Activated naive CD8-positive, alpha-beta T cell treated with anti-CD3 and anti-CD28 coated beads, Interleukin-2, amount 10 ng/mL, durations not matched to agents 7 days and 5 days (primary cell): ENCODE results near the gene SLIT3. TPM values are rescaled to one million over a fixed set of nuclear protein-coding genes. Genes with fewer than 3 reads are reported as not detected.

ENCODE experiments used
- ATAC-seq: fragments of 150-1000 bp; cut with Tn5 transposase; one replicate; pipeline ENCODE4 v1.10.0; 2021; ENCODE audit warnings: low read depth, moderate library complexity
- POLR2A ChIA-PET: fragments of 350-600 bp; sonication (Branson Sonifier 250); formaldehyde crosslinking; loops from one replicate; lab custom pipeline; 2021; ENCODE audit warnings: antibody characterized with exemption; lab: Charles Lee
- DNase-seq: peaks from one replicate; pipeline ENCODE4 v3.0.0; 2021
- H3K27ac Mint-ChIP-seq: one replicate; pipeline ENCODE4 v1.8.0; 2022; ENCODE audit warnings: mild to moderate bottlenecking, mixed read lengths
- H3K27me3 Mint-ChIP-seq: one replicate; pipeline ENCODE4 v1.8.0; 2022; ENCODE audit warnings: mild to moderate bottlenecking, moderate library complexity, mixed read lengths
- H3K36me3 Mint-ChIP-seq: one replicate; pipeline ENCODE4 v1.8.0; 2021; ENCODE audit warnings: mild to moderate bottlenecking, mixed read lengths
- H3K4me1 Mint-ChIP-seq: one replicate; pipeline ENCODE4 v1.8.0; 2021; ENCODE audit warnings: mixed read lengths
- H3K4me3 Mint-ChIP-seq: one replicate; pipeline ENCODE4 v1.8.0; 2022; ENCODE audit warnings: mild to moderate bottlenecking, moderate library complexity, mixed read lengths
- H3K9me3 Mint-ChIP-seq: one replicate; pipeline ENCODE4 v1.8.0; 2021; ENCODE audit warnings: mixed read lengths
- total RNA-seq, 2 experiments: library from RNA; stranded (reverse); gene quantifications; one replicate each; pipeline ENCODE4 v1.2.3, GENCODE V29; 2021

Gene SLIT3
- total RNA-seq, 2 experiments from 2014 or later, result not detected

DNA sequence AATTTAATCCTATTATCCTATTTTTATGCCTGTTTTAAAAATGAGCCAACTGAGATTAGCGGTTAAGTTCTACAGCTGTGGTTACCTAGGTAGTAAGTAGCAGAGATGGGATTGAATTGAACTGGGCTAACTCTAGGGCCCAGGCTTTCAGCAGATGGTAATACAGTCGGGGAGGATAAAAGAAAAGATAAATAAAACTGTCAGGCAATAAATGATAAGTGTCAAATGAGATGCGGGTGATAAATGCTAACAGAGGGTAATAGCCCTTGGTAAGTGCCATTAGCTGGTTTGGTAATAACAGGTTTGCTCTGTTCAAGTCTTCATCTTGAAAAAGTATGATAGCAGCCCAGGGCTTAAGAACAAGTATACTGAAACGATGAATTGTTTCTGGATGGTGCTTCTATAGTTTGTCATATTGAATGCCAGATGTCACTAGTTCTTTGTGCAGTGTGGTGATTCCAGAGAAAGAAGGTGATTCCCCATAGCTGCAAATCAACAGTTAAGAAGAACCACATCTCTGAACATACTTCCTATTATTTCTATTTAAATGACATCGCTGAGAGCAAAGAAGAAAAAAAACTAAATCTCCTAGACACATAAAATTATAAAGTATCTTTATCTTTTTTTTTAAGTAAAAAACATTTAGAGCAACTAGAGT is 360.9 kb downstream of the SLIT3 start:
- H3K4me1 Mint-ChIP-seq, result no peaks in the 10 kb centered on the region
- H3K36me3 Mint-ChIP-seq, result no peaks in the 10 kb centered on the region
- no peak overlapping the region for H3K4me3 Mint-ChIP-seq
- ATAC-seq (no peak), DNase-seq (no peak)
- no peak overlapping the region for H3K27ac Mint-ChIP-seq
- H3K9me3 Mint-ChIP-seq, result no peaks in the 10 kb centered on the region
- POLR2A ChIA-PET, result no interaction called here
- H3K27me3 Mint-ChIP-seq, result peaks cover 10% of the 10 kb centered on the region

DNA sequence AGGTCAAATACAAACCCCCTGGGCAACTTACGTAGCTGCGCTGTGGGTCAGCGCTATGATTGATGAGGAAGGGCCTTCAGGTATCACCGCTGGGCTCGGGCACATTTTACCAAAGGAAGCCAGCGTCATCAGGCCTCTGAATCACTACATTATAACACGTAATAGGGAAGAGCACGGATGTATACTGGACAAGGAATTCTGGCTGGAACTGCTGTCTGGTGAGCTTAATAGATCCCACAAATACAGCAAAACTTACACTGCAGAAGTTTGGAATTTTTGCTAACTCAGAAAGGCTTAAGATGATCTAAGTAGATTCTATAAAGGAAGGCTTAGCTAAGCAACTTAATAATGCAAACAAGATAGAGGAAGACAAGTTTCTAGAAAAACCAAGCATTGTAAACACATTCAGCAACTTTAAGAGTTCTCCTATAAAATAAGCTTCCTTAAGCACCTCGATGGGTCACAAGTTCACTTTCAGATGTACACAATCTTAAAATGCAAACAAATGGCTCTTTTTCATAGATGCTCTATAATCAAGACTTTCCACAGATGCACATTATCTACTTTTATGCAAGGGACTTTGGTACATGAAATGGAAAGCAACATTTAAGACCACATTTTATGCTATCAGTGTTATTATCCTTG is 361.7 kb downstream of the SLIT3 start:
- Mint-ChIP-seq H3K9me3 (no peaks in the 10 kb centered on the region), H3K36me3 (no peaks in the 10 kb centered on the region), H3K27me3 (peaks cover 10% of the 10 kb centered on the region), H3K27ac (no peak overlapping the region), H3K4me1 (no peaks in the 10 kb centered on the region), H3K4me3 (no peak overlapping the region)
- DNase-seq (no peak), ATAC-seq (no peak)
- POLR2A ChIA-PET, result no interaction called here

DNA sequence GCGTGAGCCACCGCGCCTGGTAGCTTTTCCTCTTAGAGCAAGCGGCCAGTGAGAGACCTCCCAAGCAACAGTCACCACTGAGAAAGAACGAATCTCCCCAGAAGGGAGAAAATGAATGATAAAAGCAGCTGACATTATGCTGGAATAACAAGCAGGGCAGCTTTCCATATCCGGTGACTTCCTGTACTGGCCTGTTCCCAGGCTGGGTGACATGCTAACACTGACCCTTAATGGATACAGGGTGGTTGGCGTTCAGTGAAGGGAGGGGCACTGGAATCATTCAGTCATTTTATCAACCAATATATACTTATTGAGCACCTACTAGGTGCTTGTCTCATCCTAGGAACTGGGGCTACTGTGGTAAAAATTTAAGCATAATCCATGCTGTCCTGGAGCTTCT is 364.4 kb downstream of the SLIT3 start:
- DNase-seq (no peak), ATAC-seq (no peak)
- peaks cover 14% of the 10 kb centered on the region for H3K27me3 Mint-ChIP-seq
- H3K4me3 Mint-ChIP-seq, result no peak overlapping the region
- POLR2A ChIA-PET, result no interaction called here
- no peaks in the 10 kb centered on the region for H3K4me1 Mint-ChIP-seq
- H3K9me3 Mint-ChIP-seq, result no peaks in the 10 kb centered on the region
- no peaks in the 10 kb centered on the region for H3K36me3 Mint-ChIP-seq
- no peak overlapping the region for H3K27ac Mint-ChIP-seq

DNA sequence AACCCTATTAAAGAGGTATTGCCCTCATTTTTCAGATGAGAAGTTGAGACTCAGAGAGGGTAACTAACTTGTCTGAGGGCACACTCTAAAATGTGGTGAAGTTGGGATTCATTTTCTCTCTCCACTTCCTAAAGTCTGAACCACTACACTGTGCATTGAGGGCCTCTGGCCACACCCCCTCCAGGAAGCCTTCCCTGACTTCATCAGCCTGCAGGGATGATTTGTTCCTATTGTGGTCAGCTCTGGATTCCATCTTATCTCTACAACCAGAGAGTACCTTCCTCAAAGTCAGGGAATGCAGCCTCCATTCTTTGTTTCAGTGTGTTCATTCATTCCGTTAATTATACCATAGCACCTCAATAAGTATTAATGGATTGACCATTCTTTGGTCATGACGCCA is 365.8 kb downstream of the SLIT3 start:
- H3K36me3 Mint-ChIP-seq, result no peaks in the 10 kb centered on the region
- no peaks in the 10 kb centered on the region for H3K9me3 Mint-ChIP-seq
- no peak for DNase-seq
- H3K27me3 Mint-ChIP-seq, result peaks cover 10% of the 10 kb centered on the region
- ATAC-seq, result no peak
- POLR2A ChIA-PET, result no interaction called here
- H3K4me1 Mint-ChIP-seq, result no peaks in the 10 kb centered on the region
- no peak overlapping the region for H3K4me3 Mint-ChIP-seq
- no peak overlapping the region for H3K27ac Mint-ChIP-seq

DNA sequence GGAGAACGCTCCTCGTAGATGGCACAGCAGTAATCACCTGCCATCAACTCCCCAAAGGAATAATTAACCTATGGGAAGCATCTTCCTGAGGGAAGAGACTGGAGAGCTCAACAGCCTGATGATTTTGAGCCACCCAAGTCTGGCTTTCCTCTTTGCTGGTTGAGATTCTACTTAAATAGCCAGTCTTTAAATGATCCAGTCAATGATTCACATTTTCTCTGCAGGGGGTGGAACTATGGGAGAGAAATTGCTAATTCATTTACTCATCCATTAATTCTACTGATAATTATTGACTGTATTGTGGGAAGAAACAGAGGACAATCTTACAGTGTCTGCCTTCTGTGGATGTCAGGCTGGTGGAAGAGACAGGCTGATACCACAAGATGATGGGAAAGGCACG is 366.8 kb downstream of the SLIT3 start:
- Mint-ChIP-seq H3K4me3 (no peak overlapping the region), H3K4me1 (no peaks in the 10 kb centered on the region)

DNA sequence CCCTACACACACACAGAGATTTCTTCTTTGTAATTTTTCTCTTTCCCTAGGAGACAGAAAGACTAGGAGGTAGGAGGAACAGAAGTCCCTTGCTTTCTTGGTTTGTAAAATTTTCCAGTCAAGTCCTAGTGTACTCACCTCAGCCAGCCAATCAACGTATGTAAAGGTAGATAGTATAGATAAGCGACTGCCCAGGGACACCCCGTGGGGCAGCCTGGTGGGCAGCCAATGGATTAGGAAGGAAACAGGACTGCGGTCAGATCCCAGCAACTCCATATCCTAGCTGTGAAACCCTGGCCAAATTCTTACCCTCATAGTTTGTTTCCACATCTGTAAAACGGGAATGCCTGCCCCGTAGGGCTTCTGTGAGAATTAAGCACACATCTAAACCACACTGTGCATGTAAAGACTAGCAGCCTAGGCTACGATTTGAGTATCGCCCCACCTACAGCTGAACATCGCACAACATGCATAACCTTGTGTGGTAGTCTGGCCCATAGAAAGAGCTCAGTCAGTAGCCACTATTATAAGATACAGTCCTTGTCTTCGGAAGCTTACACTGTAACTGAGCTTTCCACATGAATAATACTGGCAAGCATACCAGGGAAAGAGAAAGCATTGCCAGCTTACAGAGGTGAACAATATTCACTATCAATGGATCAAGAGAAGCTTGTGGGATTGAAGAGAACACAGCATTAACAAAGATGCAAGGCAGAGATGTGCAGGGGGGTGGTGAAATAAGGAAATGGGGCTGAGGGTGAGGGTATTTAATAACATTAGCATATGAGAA is 368.3 kb downstream of the SLIT3 start:
- POLR2A ChIA-PET, result no interaction called here
- no peaks in the 10 kb centered on the region for H3K9me3 Mint-ChIP-seq

More for the DNA sequence above, 366.8 kb downstream of the SLIT3 start:
- ATAC-seq, result no peak
- H3K36me3 Mint-ChIP-seq, result no peaks in the 10 kb centered on the region
- H3K27ac Mint-ChIP-seq, result no peak overlapping the region
- POLR2A ChIA-PET, result no interaction called here
- peaks cover 8% of the 10 kb centered on the region for H3K27me3 Mint-ChIP-seq
- DNase-seq, result no peak
- H3K9me3 Mint-ChIP-seq, result no peaks in the 10 kb centered on the region

DNA sequence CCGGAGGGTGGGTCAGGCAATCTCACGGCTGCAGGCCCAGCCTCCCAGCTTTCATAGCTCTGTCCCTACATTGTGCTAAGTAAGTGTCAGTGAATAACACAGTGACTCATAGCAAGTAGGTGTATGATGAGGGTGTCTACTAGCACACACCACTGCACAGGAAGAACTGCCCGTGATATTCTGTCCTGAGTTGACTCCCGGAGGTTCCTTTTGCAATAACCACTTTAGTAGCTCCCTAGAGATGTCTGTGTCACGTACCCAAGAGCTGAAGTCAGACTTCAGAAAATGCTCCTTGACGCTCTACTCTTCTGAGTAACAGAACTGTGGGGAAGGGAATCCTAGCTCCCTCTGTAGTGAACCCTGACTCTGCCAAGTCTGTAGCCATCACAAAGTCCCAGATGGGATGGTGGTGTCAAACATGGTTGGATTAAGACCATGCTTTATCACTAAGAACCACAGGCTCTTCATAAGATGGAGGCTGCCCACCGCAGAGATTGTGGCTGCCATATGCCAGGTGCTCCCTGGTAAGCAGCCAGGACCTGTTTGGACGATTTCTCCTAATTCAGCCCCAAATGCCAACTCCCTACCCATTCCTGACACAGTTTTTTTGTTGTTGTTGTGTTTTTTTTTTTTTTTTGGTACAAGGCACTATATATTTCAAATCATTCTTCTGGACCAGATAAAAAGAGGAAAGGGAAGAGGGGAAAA is 369.1 kb downstream of the SLIT3 start:
- DNase-seq (no peak), ATAC-seq (no peak)
- Mint-ChIP-seq H3K9me3 (no peaks in the 10 kb centered on the region), H3K4me1 (no peaks in the 10 kb centered on the region), H3K4me3 (no peak overlapping the region), H3K27me3 (peaks cover 4% of the 10 kb centered on the region), H3K36me3 (no peaks in the 10 kb centered on the region), H3K27ac (no peak overlapping the region)
- POLR2A ChIA-PET, result no interaction called here

More for the DNA sequence above, 368.3 kb downstream of the SLIT3 start:
- H3K27me3 Mint-ChIP-seq, result peaks cover 6% of the 10 kb centered on the region
- H3K27ac Mint-ChIP-seq, result no peak overlapping the region
- H3K4me1 Mint-ChIP-seq, result no peaks in the 10 kb centered on the region
- no peaks in the 10 kb centered on the region for H3K36me3 Mint-ChIP-seq
- DNase-seq, result no peak
- no peak for ATAC-seq
- no peak overlapping the region for H3K4me3 Mint-ChIP-seq

DNA sequence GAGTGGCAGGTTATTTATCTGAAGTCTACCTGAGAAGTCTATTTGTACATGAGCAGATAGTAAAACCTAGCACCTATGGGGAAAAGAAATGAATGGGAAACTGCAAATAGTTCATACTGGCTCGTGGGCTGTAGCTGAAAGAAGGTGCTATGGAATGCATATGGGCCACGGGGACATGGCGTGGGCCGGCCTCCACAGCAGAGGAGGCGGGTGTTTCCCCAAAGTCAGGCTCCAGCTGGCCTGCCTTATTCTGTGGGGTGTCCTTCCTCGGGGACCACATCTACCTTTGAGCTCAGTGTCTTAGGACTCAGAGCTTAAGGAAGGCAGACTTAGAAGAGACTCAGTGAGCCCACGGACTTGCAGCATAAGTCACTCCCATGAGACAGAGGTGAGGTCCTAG is 371.3 kb downstream of the SLIT3 start:
- Mint-ChIP-seq H3K4me3 (no peak overlapping the region), H3K4me1 (no peaks in the 10 kb centered on the region), H3K9me3 (no peaks in the 10 kb centered on the region), H3K36me3 (no peaks in the 10 kb centered on the region), H3K27ac (no peak overlapping the region), H3K27me3 (peaks cover 4% of the 10 kb centered on the region)
- DNase-seq, result no peak
- ATAC-seq, result no peak
- POLR2A ChIA-PET, result no interaction called here

DNA sequence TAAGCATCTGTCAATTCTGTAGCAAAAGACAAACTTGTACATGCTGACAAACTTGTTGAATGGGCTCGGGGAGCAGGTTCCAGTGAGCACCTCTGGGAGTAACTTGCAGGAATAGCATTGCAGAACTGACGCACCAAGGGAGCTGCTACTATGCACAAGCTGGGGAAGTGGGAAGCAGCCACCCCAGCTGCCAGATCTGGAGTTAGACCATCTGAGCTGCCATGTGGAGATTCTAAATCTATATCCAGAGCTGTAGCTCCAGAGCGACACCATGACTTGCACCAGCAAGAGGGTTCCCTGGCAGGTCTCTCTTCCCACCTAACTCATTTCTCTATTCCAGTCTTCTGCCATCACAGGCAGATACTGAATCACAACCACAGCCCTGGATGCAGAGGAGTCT is 375.8 kb downstream of the SLIT3 start:
- Mint-ChIP-seq H3K4me1 (no peaks in the 10 kb centered on the region), H3K36me3 (no peaks in the 10 kb centered on the region), H3K27ac (no peak overlapping the region), H3K9me3 (no peaks in the 10 kb centered on the region), H3K4me3 (no peak overlapping the region), H3K27me3 (peaks cover 20% of the 10 kb centered on the region)
- POLR2A ChIA-PET, result no interaction called here
- ATAC-seq (no peak), DNase-seq (no peak)

DNA sequence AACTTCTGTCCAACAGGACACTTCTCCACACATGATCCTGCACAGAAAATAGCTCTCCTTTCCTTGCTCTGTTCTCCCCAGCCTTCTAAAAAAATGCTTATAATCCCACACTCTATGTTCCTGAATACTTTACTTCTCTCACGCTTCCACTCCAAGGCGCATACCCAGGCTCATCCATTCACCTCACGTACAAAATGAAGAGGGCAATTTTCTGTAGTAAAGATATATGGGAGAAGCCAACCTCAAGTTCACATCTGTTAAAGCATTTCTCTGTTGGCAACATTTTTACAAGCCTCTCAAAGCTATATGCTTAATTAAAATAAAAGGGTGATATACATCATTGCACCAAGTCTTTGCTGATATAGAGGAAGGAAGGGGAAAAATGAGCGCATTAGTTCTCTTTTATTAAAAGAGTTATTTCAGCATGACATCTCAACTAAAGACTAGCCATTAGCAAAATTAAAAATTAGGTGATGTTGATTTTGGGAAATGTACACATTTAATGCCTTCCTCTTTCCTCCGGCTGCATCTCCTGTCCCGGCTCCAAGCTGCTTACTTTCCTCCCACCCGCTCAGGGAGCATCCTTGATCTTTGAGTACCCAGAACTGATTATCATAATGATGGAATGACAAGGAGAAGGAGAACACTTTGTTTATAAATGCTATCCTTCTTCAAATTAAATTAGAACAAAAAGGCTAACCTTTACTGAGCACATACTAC is 379.6 kb downstream of the SLIT3 start:
- H3K27ac Mint-ChIP-seq, result no peak overlapping the region
- H3K9me3 Mint-ChIP-seq, result no peaks in the 10 kb centered on the region
- peaks cover 40% of the 10 kb centered on the region for H3K27me3 Mint-ChIP-seq
- ATAC-seq, result no peak
- DNase-seq, result no peak
- POLR2A ChIA-PET, result no interaction called here
- no peak overlapping the region for H3K4me3 Mint-ChIP-seq
- H3K36me3 Mint-ChIP-seq, result no peaks in the 10 kb centered on the region
- H3K4me1 Mint-ChIP-seq, result no peaks in the 10 kb centered on the region

DNA sequence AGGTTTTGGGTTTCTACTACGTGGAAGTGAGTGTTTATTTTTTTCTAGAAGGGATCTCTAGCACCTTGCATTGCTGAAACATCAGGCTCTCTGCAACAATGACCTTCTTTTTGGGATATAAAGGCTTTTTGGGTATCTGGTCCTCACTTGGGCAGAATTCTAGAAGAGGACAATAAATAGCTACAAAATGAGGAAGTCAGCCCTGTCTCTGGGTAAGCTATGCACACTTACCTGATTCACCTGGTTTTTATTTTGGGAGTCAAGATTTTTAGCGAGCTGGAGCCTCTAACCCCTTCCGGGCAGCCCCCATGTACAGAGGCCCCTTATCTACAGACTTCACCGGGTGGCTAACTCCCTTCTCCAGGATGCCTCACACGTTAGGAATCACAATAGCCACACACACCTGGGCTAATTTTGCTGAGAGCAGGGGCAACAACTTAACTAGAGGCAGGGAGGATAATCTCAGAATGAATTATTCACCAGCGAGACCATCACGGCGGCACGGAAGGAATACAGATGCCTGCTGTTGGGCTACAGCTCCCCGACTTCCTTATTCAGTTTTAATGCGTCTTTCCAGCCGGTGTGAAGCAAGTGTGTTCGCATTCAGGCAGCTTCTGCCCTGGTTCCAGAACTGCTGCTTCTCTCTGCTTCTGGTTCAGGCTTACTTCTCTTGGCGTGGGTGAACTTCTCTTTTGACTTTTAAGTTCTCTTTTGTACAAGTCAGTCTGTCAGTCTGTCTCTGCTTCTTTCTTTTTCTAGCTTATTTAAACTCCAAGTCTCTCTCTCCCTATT is 380.7 kb downstream of the SLIT3 start:
- no peak for ATAC-seq
- H3K27ac Mint-ChIP-seq, result no peak overlapping the region
- no peak overlapping the region for H3K4me3 Mint-ChIP-seq
- no peaks in the 10 kb centered on the region for H3K4me1 Mint-ChIP-seq
- POLR2A ChIA-PET, result no interaction called here
- H3K9me3 Mint-ChIP-seq, result no peaks in the 10 kb centered on the region
- no peak for DNase-seq
- no peaks in the 10 kb centered on the region for H3K36me3 Mint-ChIP-seq
- H3K27me3 Mint-ChIP-seq, result peaks cover 44% of the 10 kb centered on the region

DNA sequence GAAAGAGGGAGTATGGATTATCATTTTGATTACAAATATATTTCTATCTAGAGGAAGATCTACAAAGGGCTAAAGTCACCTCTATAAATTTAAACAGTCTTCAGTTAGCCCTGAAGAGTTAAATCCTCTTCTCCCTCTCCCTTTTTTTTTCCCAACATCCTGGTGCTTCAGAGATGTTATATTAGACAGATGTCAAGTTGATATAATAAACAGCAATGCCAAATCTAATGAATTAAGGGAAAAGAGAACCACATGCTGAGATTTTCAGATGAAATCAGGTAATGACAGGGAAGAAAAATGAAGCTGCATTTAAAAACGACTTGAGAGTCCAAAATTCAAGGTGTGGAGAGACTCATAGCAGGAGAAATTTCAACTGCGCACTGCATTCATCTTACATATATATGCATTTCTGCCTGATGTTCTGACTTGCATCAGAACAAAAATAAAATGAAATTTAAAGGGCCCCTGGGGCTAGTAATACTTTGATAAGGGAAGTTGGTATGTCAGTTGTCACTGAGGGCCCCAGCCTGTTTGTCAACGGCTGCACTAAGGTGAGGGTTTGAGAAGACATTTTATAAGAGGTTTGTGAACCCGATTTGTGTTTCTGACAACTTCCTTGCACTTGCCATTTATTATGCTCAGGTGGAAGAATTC is 382.9 kb downstream of the SLIT3 start:
- Mint-ChIP-seq H3K9me3 (no peaks in the 10 kb centered on the region), H3K4me3 (no peak overlapping the region), H3K27me3 (peaks cover 48% of the 10 kb centered on the region), H3K4me1 (no peaks in the 10 kb centered on the region), H3K36me3 (no peaks in the 10 kb centered on the region), H3K27ac (no peak overlapping the region)
- POLR2A ChIA-PET, result no interaction called here
- DNase-seq, result no peak
- no peak for ATAC-seq
